Panc1 (cell line): Measurements from ENCODE around the gene CACNA1I. TPM values are rescaled to one million over a fixed set of nuclear protein-coding genes. Genes with fewer than 3 reads are reported as not detected.

Experiments used
- ATAC-seq: fragments of 200-7000 bp; cut with Tn5 transposase; 2 replicates; pipeline ENCODE4 v1.9.1; 2020; ENCODE audit warnings: mild to moderate bottlenecking, moderate library complexity
- BruUV-seq: library from RNA; stranded (reverse); fragments of 400-500 nt; replicated peaks from 2 replicates; lab custom pipeline; 2021; lab: Mats Ljungman, UMichigan
- CTCF ChIA-PET: fragments of 300-600 bp; sonication (Branson Sonifier 250); formaldehyde crosslinking; loops from one replicate; lab custom pipeline; 2022; ENCODE audit warnings: antibody characterized with exemption; lab: Charles Lee
- POLR2A ChIA-PET: fragments of 300-600 bp; sonication (Branson Sonifier 250); formaldehyde crosslinking; loops from one replicate; lab custom pipeline; 2022; ENCODE audit warnings: antibody characterized with exemption; lab: Charles Lee
- DNase-seq: peaks from one replicate; pipeline ENCODE4 v3.0.0-alpha.2; 2010; ENCODE audit warnings: low read depth, low spot score
- H3K27ac ChIP-seq: 2 replicates; pipeline ENCODE4 v1.5.1; 2011; ENCODE audit warnings: mild to moderate bottlenecking, low read length, inconsistent platforms
- H3K27me3 ChIP-seq: fragments of 200-500 bp; sonication (Bioruptor generic); 2 replicates; pipeline ENCODE4 v1.6.0; 2014; ENCODE audit warnings: low read length, inconsistent platforms; ENCODE audit not compliant: control insufficient read depth, insufficient read depth
- H3K36me3 ChIP-seq: fragments of 200-500 bp; sonication (Bioruptor generic); 2 replicates; pipeline ENCODE4 v1.5.1; 2014; ENCODE audit warnings: inconsistent platforms, mild to moderate bottlenecking, low read length, moderate library complexity; ENCODE audit not compliant: control insufficient read depth, insufficient read depth
- H3K4me1 ChIP-seq: 2 replicates; pipeline ENCODE4 v1.5.1; 2011; ENCODE audit warnings: inconsistent platforms, mild to moderate bottlenecking, low read length, moderate library complexity; ENCODE audit not compliant: control insufficient read depth, insufficient read depth
- H3K4me3 ChIP-seq, 2 experiments: 2 replicates each; pipeline ENCODE4 v1.5.1; 2011 to 2012; ENCODE audit warnings: low read depth in 2 of 2, low read length in 2 of 2, mild to moderate bottlenecking in 2 of 2, inconsistent platforms in 1 of 2, moderate library complexity in 1 of 2
- H3K9me3 ChIP-seq: fragments of 200-500 bp; sonication (Bioruptor generic); 2 replicates; pipeline ENCODE4 v1.5.1; 2014; ENCODE audit warnings: low read depth, mild to moderate bottlenecking, inconsistent platforms, low read length, moderate library complexity; ENCODE audit not compliant: control insufficient read depth, insufficient read depth
- CTCF ChIP-seq: fragments of 450-650 bp; IDR thresholded peaks from 2 replicates; pipeline ENCODE4 v1.5.1; 2017; ENCODE audit warnings: mild to moderate bottlenecking
- POLR2AphosphoS5 ChIP-seq: IDR thresholded peaks from 2 replicates; pipeline ENCODE4 v1.6.1; 2012; ENCODE audit warnings: mild to moderate bottlenecking, low read depth, low read length, moderate library complexity
- REST ChIP-seq, 2 experiments: IDR thresholded peaks; 2 replicates each; pipeline ENCODE4 v1.6.1; 2011 to 2012; ENCODE audit warnings: low read depth in 2 of 2, control low read depth in 1 of 2, low read length in 1 of 2, mild to moderate bottlenecking in 1 of 2, moderate library complexity in 1 of 2; ENCODE audit not compliant: insufficient read depth in 1 of 2
- SIN3A ChIP-seq: IDR thresholded peaks from 2 replicates; pipeline ENCODE4 v1.6.1; 2012; ENCODE audit warnings: low read depth, mild to moderate bottlenecking, low read length, moderate library complexity, borderline replicate concordance; ENCODE audit not compliant: insufficient read depth
- TCF7L2 ChIP-seq: IDR thresholded peaks from 2 replicates; pipeline ENCODE4 v1.6.1; 2011; ENCODE audit warnings: mild to moderate bottlenecking, low read depth, low read length, inconsistent platforms
- in situ Hi-C: cut with HindIII; loops from 2 replicates; pipeline ENCODE4 v1.10.0; 2016; ENCODE audit warnings: low sequenced_read_pairs, low pct_unique_long_range_greater_than_20kb
- intact Hi-C: fragments of 100-400 bp; cut with micrococcal nuclease; formaldehyde crosslinking; loops from one replicate; pipeline ENCODE4 v1.10.0; 2022; ENCODE audit not compliant: unreplicated experiment
- total RNA-seq: library from RNA; stranded (reverse); gene quantifications from one replicate; pipeline ENCODE4 v1.2.1, GENCODE V29; 2021; ENCODE audit not compliant: unreplicated experiment

Gene CACNA1I
- total RNA-seq, 1 experiment from 2014 or later: 0.23 TPM

GRCh38 chr22:39570226-39570625 is 327 bp upstream of the CACNA1I start:
- POLR2A ChIA-PET: no interaction called here
- ATAC-seq (no peak), DNase-seq (no peak)
- Histone ChIP-seq H3K36me3 (no peaks in the 10 kb centered on the region), H3K9me3 (no peaks in the 10 kb centered on the region), H3K27me3 (no peaks in the 10 kb centered on the region), H3K4me1 (peaks cover 4% of the 10 kb centered on the region; the same call in 1 of the 2 replicates), H3K27ac (no peak overlapping the region), H3K4me3 (no peak overlapping the region)
- in situ Hi-C loops (no loop called here), intact Hi-C loops (no loop called here)
- BruUV-seq: no TSS peak
- CTCF ChIA-PET: interaction anchor here (0.8 kb wide), 1 partner anchor 466 kb away, joined by 3 read pairs; no protein-coding TSS in a partner anchor
- TF ChIP-seq TCF7L2 (no peak), SIN3A (no peak), POLR2AphosphoS5 (no peak), CTCF (no peak), REST (IDR thresholded peaks at IDR 0.05; ENCODE audit: insufficient read depth in 1 of 2, low read depth in 2 of 2, low read length in 1 of 2) (no peak)

- no peak for ATAC-seq
- no peak for DNase-seq
- POLR2A ChIA-PET: no interaction called here
- no peaks in the 10 kb centered on the region for H3K36me3 ChIP-seq
- H3K4me3 ChIP-seq: no peak overlapping the region
- no peak overlapping the region for H3K27ac ChIP-seq
- no peaks in the 10 kb centered on the region for H3K9me3 ChIP-seq
- peaks cover 4% of the 10 kb centered on the region; the same call in 1 of the 2 replicates for H3K4me1 ChIP-seq
- in situ Hi-C loops (no loop called here), intact Hi-C loops (no loop called here)
- H3K27me3 ChIP-seq: no peaks in the 10 kb centered on the region
- TF ChIP-seq REST (IDR thresholded peaks at IDR 0.05; ENCODE audit: insufficient read depth in 1 of 2, low read depth in 2 of 2, low read length in 1 of 2): no peak
- TF ChIP-seq CTCF: no peak
- no peak for TF ChIP-seq POLR2AphosphoS5
- no peak for TF ChIP-seq TCF7L2
- no TSS peak for BruUV-seq
- CTCF ChIA-PET: no interaction called here
Observed at GRCh38 chr22:39571538-39571937, 985 bp downstream of the CACNA1I start.
